ENCODE measurements around the gene ADO. TPM values are rescaled to one million over a fixed set of nuclear protein-coding genes. Genes with fewer than 3 reads are reported as not detected.

Gene ADO
- total RNA-seq, 1 donor from 2014 or later = 42.4 TPM

DNA sequence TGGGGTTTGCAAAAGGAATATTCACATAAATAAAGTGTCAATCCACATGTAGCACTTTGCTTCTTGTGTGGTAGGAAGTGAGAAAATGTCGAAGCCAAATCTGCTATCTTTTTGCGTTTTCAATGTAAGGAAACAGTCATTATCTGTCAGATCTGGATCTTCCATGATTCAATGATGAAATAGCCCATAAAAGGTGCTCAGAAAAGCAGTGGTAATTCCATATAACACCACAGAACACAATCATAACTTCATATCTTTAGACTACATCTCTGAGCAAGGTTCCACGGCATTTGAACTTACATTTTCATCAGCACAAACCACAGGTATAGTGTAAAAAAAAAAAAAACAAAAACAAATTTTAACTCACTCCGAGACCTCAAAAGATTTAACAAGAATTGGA lies 51.5 kb downstream of the ADO start:
- FAIRE-seq = no peak

More for the DNA sequence above, 51.5 kb downstream of the ADO start:
- no peak for DNase-seq (ENCODE audit: low spot score in 2 of 2)

Other genes with a start within 250 kb of the ADO start
- gene EGR2, start 11.6 kb downstream of the ADO start, total RNA-seq = 1.6 TPM